ENCODE data around the gene CAPN12. TPM values are rescaled to one million over a fixed set of nuclear protein-coding genes. Genes with fewer than 3 reads are reported as not detected.

Gene CAPN12
- total RNA-seq, 2 donors from 2014 or later = 6.8 to 9.0 TPM

GRCh38 chr19:38713865-38714264, 30.4 kb downstream of the CAPN12 start:
- Mint-ChIP-seq H3K4me3 (no peak overlapping the region), H3K27ac (peak overlapping the region; percentile 51), H3K36me3 (ENCODE audit: low read depth) (peaks cover 9% of the 10 kb centered on the region), H3K27me3 (no peaks in the 10 kb centered on the region), H3K4me1 (peaks cover 8% of the 10 kb centered on the region)
- DNase-seq (no peak), ATAC-seq (no peak)
- no peaks in the 10 kb centered on the region for H3K9me3 ChIP-seq (ENCODE audit: control insufficient read depth, low read length, poor library complexity, severe bottlenecking)

DNA sequence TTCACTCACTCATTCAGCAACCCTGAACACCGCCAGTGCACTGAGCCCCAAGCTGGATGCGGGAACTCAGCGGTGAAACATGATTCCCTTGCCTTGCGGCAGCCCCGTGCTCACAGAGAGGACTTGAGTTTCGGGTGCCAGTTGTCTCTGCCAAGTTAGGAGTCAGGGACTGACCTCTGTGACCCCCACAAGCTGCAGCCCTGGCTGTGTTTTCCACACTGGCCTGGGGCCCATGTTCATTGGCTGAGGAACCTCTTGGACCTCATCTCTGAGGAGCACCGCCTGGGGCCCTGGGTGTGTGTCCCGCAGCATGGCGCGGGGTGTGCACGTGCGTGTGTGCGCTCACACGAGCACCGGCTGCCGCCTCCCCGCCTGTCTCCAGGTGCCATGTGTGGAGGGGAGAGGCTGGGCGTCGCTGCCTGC, 31.0 kb downstream of the CAPN12 start:
- no peak for DNase-seq
- H3K4me3 Mint-ChIP-seq = no peak overlapping the region
- ATAC-seq = no peak
- H3K4me1 Mint-ChIP-seq = peaks cover 11% of the 10 kb centered on the region
- H3K9me3 ChIP-seq (ENCODE audit: control insufficient read depth, low read length, poor library complexity, severe bottlenecking) = no peaks in the 10 kb centered on the region
- H3K27me3 Mint-ChIP-seq = no peaks in the 10 kb centered on the region
- peaks cover 11% of the 10 kb centered on the region for H3K36me3 Mint-ChIP-seq (ENCODE audit: low read depth)
- peak overlapping the region; percentile 51 for H3K27ac Mint-ChIP-seq

DNA sequence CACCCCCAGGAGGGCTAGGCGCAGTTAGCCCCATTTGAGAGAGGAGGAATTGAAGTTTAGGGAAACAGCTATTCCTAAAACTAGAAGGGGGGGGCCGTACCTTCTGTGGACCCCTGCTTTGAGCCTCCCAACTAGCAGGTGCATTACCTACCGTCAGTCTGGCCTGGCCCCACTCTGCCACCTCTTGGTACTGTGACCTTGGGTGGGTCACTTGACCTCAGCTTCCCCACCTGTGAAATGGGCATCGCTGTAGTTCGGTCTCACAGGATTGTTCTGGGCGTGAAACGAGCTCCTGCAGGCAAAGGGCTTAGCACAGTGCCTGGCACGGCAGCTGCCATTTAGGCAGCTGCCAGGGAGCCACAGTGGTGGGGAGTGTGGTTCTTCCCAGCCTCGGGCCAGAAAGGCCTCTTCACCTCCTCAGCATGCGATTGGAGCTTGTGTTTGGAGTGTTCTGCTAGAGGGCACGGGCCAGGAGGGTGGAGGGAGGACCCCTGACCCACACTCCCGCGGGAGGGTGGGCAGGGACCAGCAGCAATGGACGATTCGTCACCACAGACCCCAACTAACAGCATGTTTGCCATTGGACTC, 32.0 kb downstream of the CAPN12 start:
- H3K4me1 Mint-ChIP-seq = peaks cover 11% of the 10 kb centered on the region
- DNase-seq = no peak
- H3K27ac Mint-ChIP-seq = no peak overlapping the region
- H3K9me3 ChIP-seq (ENCODE audit: control insufficient read depth, low read length, poor library complexity, severe bottlenecking) = no peaks in the 10 kb centered on the region
- H3K4me3 Mint-ChIP-seq = no peak overlapping the region
- H3K36me3 Mint-ChIP-seq (ENCODE audit: low read depth) = peaks cover 11% of the 10 kb centered on the region
- H3K27me3 Mint-ChIP-seq = no peaks in the 10 kb centered on the region
- ATAC-seq = no peak

DNA sequence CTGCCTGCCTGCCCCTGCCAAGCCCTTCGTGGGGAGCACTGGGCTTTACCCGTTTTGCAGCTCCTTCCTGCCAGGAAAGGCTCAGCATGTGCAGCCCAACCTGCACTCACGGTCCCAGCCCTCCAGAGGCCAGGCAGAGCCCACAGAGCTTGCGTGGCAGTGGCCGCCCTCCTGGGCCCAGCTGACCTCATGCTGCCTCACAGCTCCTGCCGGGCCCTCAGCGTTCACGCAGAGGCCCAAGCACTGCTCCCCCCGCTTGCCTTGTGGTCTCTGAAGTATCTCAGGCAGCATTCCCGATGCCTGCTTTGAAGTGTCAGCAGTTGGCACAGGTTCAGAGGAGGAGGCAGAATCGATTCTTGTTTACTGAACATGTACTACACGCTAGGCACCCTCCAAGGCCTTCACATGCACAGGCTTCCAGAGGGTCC, 32.5 kb downstream of the CAPN12 start:
- H3K36me3 Mint-ChIP-seq (ENCODE audit: low read depth) = peaks cover 11% of the 10 kb centered on the region
- no peak overlapping the region for H3K27ac Mint-ChIP-seq
- no peaks in the 10 kb centered on the region for H3K9me3 ChIP-seq (ENCODE audit: control insufficient read depth, low read length, poor library complexity, severe bottlenecking)
- DNase-seq (no peak), ATAC-seq (no peak)
- H3K27me3 Mint-ChIP-seq = no peaks in the 10 kb centered on the region
- H3K4me1 Mint-ChIP-seq = peaks cover 11% of the 10 kb centered on the region
- H3K4me3 Mint-ChIP-seq = no peak overlapping the region

DNA sequence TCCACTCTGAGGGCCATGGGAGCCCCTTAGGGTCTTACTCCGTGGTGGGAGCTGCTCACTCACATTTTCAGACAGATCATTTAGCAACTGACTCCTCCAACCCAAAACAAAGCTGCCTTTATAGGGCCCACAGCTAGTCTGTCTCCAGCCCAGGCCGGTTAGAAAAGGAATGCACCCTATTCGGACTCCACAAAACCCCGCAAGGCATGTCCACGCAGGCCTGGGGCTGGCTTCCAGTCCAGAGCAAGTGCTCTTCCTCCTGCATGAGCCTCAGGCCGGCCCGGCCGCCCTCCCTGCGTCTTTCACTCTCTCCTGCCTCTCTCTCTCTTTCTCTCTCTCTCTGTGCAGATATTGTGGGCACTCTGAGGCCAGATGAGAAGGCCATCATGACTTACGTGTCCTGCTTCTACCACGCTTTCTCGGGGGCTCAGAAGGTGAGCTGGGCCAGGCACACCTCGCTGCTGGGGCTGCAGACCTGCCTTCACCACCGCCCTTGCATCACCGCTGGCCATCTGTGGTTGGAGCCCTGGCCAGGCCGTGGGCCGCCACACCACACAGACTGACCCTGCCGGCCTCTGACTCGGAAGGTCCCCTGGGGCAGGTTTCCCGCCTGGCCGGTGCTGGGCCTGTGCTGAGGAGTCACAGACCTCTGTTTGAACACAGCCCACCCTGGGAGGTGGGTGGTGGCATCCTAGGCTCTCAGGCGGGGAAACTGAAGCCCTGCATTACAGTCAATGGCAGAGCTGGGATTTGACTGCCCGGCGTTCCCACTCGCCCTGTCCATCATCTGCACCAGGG, 33.1 kb downstream of the CAPN12 start:
- no peak for ATAC-seq
- H3K4me1 Mint-ChIP-seq = peaks cover 13% of the 10 kb centered on the region
- no peaks in the 10 kb centered on the region for H3K27me3 Mint-ChIP-seq
- DNase-seq = no peak
- H3K27ac Mint-ChIP-seq = no peak overlapping the region
- no peak overlapping the region for H3K4me3 Mint-ChIP-seq
- H3K9me3 ChIP-seq (ENCODE audit: control insufficient read depth, low read length, poor library complexity, severe bottlenecking) = no peaks in the 10 kb centered on the region
- H3K36me3 Mint-ChIP-seq (ENCODE audit: low read depth) = peaks cover 11% of the 10 kb centered on the region

DNA sequence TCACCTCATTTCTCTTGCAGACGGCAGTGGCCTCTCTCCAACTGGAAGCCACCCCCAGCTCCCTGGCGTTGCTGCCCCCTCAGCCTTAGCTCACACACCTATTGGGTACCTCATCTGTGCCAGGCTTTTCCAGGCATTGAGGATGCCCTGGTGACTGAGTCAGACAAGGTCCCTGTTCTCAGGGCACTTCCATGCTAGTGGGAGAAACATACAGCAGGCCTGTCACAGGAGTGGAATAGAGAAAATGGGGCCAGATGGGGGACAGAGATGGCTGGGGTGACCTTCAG, 33.9 kb downstream of the CAPN12 start:
- ATAC-seq (no peak), DNase-seq (no peak)
- Mint-ChIP-seq H3K27ac (no peak overlapping the region), H3K4me3 (peak overlapping the region; percentile 73), H3K4me1 (peaks cover 13% of the 10 kb centered on the region), H3K36me3 (ENCODE audit: low read depth) (peaks cover 11% of the 10 kb centered on the region), H3K27me3 (no peaks in the 10 kb centered on the region)
- no peaks in the 10 kb centered on the region for H3K9me3 ChIP-seq (ENCODE audit: control insufficient read depth, low read length, poor library complexity, severe bottlenecking)

DNA sequence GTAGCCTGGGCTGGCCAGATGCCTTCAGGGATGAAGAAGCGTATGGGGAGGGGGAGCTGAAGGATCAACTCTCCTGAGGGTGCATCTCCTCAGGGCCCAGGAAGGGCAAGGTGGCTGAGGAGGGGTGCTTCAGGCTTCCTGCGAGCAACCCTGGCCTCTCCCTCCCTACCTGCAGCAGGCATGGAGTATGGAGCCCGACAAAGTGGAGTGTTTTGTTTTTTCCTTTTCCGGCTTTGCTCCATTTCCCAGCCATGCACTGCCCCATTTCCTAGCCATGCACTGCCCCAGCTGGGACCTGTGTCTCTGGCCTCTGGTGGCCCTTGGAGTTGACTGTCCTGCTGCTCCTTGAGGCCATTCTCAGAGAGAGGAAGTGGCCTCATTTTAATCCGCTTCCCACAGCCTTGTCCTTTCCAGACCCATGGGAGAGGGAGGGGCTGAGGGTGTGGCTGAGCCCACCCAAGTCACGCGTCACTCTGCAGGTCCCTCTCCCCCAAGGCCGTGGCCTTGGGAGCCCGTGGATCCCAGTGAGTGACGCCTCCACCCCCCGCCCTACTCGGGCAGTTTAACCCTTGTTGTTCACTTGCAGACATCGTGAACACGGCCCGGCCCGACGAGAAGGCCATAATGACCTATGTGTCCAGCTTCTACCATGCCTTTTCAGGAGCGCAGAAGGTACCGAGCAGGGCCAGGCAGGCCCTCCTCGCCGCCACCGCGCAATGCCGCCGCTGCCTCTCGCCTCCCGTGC, 34.4 kb downstream of the CAPN12 start:
- peaks cover 13% of the 10 kb centered on the region for H3K4me1 Mint-ChIP-seq
- no peaks in the 10 kb centered on the region for H3K27me3 Mint-ChIP-seq
- ATAC-seq = no peak
- no peaks in the 10 kb centered on the region for H3K9me3 ChIP-seq (ENCODE audit: control insufficient read depth, low read length, poor library complexity, severe bottlenecking)
- no peak overlapping the region for H3K27ac Mint-ChIP-seq
- H3K36me3 Mint-ChIP-seq (ENCODE audit: low read depth) = peaks cover 11% of the 10 kb centered on the region
- H3K4me3 Mint-ChIP-seq = peak overlapping the region; percentile 73
- no peak for DNase-seq

GRCh38 chr19:38709119-38709518, 35.2 kb downstream of the CAPN12 start:
- no peak for DNase-seq
- H3K27me3 Mint-ChIP-seq = no peaks in the 10 kb centered on the region
- no peak overlapping the region for H3K4me3 Mint-ChIP-seq
- no peak overlapping the region for H3K27ac Mint-ChIP-seq
- H3K4me1 Mint-ChIP-seq = peaks cover 13% of the 10 kb centered on the region
- H3K9me3 ChIP-seq (ENCODE audit: control insufficient read depth, low read length, poor library complexity, severe bottlenecking) = no peaks in the 10 kb centered on the region
- no peak for ATAC-seq
- peaks cover 12% of the 10 kb centered on the region for H3K36me3 Mint-ChIP-seq (ENCODE audit: low read depth)

DNA sequence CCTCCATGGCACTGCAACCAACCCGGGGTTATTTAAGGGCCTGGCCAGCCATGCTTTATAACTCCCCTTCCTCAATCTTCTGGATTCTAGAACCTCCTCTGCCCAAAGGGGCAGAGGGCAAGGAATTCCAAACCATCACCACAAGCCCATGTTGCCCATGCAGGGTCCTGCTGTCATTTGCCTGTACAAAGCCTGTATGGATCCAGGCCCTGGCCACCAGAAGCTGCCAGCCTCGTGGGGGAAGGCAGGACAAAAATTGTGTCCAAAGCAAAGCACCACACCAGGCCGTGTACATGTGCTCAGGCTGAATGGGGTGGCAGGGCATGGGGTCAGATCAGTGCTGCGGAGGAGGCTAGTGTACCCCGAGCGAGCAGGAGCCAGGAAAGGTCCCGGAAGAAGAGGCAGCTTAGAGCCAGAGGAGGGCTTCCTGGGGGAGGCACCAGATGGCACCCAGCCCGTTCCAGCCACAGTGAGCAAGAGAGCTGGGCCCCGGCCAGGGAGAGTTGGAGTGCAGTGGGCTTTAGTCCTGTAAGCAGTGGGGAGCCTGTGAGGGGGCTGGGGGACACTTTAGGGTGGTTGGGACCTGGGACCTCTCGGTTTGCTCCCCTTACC, 35.8 kb downstream of the CAPN12 start:
- peaks cover 10% of the 10 kb centered on the region for H3K4me1 Mint-ChIP-seq
- DNase-seq (no peak), ATAC-seq (no peak)
- H3K27ac Mint-ChIP-seq = no peak overlapping the region
- H3K27me3 Mint-ChIP-seq = no peaks in the 10 kb centered on the region
- H3K36me3 Mint-ChIP-seq (ENCODE audit: low read depth) = peaks cover 10% of the 10 kb centered on the region
- no peak overlapping the region for H3K4me3 Mint-ChIP-seq
- H3K9me3 ChIP-seq (ENCODE audit: control insufficient read depth, low read length, poor library complexity, severe bottlenecking) = no peaks in the 10 kb centered on the region

GRCh38 chr19:38707512-38708114, 36.7 kb downstream of the CAPN12 start:
- ATAC-seq (no peak), DNase-seq (no peak)
- Mint-ChIP-seq H3K4me3 (no peak overlapping the region), H3K4me1 (peaks cover 10% of the 10 kb centered on the region), H3K27ac (peak overlapping the region; percentile 43), H3K36me3 (ENCODE audit: low read depth) (peaks cover 10% of the 10 kb centered on the region), H3K27me3 (no peaks in the 10 kb centered on the region)
- no peaks in the 10 kb centered on the region for H3K9me3 ChIP-seq (ENCODE audit: control insufficient read depth, low read length, poor library complexity, severe bottlenecking)

GRCh38 chr19:38706792-38707511, 37.3 kb downstream of the CAPN12 start:
- Mint-ChIP-seq H3K27ac (peak overlapping the region; percentile 43), H3K4me3 (peak overlapping the region; percentile 7), H3K27me3 (no peaks in the 10 kb centered on the region), H3K36me3 (ENCODE audit: low read depth) (peaks cover 10% of the 10 kb centered on the region), H3K4me1 (peaks cover 10% of the 10 kb centered on the region)
- no peaks in the 10 kb centered on the region for H3K9me3 ChIP-seq (ENCODE audit: control insufficient read depth, low read length, poor library complexity, severe bottlenecking)
- ATAC-seq (no peak), DNase-seq (no peak)

- peaks cover 7% of the 10 kb centered on the region for H3K4me1 Mint-ChIP-seq
- H3K4me3 Mint-ChIP-seq = no peak overlapping the region
- ATAC-seq (no peak), DNase-seq (no peak)
- H3K9me3 ChIP-seq (ENCODE audit: control insufficient read depth, low read length, poor library complexity, severe bottlenecking) = no peaks in the 10 kb centered on the region
- H3K27ac Mint-ChIP-seq = peak overlapping the region; percentile 43
- H3K27me3 Mint-ChIP-seq = no peaks in the 10 kb centered on the region
- peaks cover 8% of the 10 kb centered on the region for H3K36me3 Mint-ChIP-seq (ENCODE audit: low read depth)
Observed at GRCh38 chr19:38705197-38706019, 38.9 kb downstream of the CAPN12 start.

Data from T-helper 17 cell (primary cell).